ENCODE measurements around the gene ERBB4.

GRCh38 chr2:211976076-211976475 lies 562.5 kb downstream of the ERBB4 start:
- TF ChIP-seq, protein P1, sequence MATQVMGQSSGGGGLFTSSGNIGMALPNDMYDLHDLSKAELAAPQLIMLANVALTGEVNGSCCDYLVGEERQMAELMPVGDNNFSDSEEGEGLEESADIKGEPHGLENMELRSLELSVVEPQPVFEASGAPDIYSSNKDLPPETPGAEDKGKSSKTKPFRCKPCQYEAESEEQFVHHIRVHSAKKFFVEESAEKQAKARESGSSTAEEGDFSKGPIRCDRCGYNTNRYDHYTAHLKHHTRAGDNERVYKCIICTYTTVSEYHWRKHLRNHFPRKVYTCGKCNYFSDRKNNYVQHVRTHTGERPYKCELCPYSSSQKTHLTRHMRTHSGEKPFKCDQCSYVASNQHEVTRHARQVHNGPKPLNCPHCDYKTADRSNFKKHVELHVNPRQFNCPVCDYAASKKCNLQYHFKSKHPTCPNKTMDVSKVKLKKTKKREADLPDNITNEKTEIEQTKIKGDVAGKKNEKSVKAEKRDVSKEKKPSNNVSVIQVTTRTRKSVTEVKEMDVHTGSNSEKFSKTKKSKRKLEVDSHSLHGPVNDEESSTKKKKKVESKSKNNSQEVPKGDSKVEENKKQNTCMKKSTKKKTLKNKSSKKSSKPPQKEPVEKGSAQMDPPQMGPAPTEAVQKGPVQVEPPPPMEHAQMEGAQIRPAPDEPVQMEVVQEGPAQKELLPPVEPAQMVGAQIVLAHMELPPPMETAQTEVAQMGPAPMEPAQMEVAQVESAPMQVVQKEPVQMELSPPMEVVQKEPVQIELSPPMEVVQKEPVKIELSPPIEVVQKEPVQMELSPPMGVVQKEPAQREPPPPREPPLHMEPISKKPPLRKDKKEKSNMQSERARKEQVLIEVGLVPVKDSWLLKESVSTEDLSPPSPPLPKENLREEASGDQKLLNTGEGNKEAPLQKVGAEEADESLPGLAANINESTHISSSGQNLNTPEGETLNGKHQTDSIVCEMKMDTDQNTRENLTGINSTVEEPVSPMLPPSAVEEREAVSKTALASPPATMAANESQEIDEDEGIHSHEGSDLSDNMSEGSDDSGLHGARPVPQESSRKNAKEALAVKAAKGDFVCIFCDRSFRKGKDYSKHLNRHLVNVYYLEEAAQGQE (IDR thresholded peaks at IDR 0.05; ENCODE audit: insufficient read depth in 1 of 2, low read depth in 2 of 2, low read length in 1 of 2): no peak
- TF ChIP-seq CTCF (IDR thresholded peaks at IDR 0.05): no peak
- TF ChIP-seq POLR2AphosphoS5 (IDR thresholded peaks at IDR 0.05; ENCODE audit: low read depth, low read length): no peak
- no peak for TF ChIP-seq SIN3A (IDR thresholded peaks at IDR 0.05; ENCODE audit: borderline replicate concordance, insufficient read depth, low read depth, low read length)
- no peak for TF ChIP-seq TCF7L2 (IDR thresholded peaks at IDR 0.05; ENCODE audit: low read depth, low read length)
